NB4 (cell line): ENCODE measurements around the gene TESPA1.

Source experiments
- DNase-seq: peaks from one replicate; pipeline ENCODE4 v3.0.0; 2010; ENCODE audit warnings: low read depth
- H3K4me3 ChIP-seq: one replicate; pipeline ENCODE4 v1.5.1; 2011; ENCODE audit warnings: mild to moderate bottlenecking, low read depth, low read length, moderate library complexity
- CTCF ChIP-seq: IDR thresholded peaks from one replicate; pipeline ENCODE4 v1.5.1; 2012; ENCODE audit warnings: low read depth, low read length
- MAX ChIP-seq: IDR thresholded peaks from 2 replicates; pipeline ENCODE4 v1.6.1; 2011; ENCODE audit warnings: low read depth, low read length
- MYC ChIP-seq: IDR thresholded peaks from 2 replicates; pipeline ENCODE4 v1.6.1; 2011; ENCODE audit warnings: low read depth, low read length
- POLR2A ChIP-seq: IDR thresholded peaks from 2 replicates; pipeline ENCODE4 v1.6.1; 2011; ENCODE audit warnings: mild to moderate bottlenecking; ENCODE audit not compliant: insufficient read length; ENCODE audit errors: extremely low read depth

The TESPA1 gene

GRCh38 chr12:54984658-54985376 lies at the start of gene TESPA1:
TSS of gene TESPA1 (minus strand) at chr12:54984762. CDS start at chr12:54974562, 10,200 bp downstream.
- peak; percentile 76 for DNase-seq
- no peak within 1 kb of the TSS for H3K4me3 ChIP-seq
- TF ChIP-seq MAX (no peak), CTCF (no peak), POLR2A (no peak), MYC (no peak)

GRCh38 chr12:55034218-55034617 lies 49.7 kb upstream of the TESPA1 start:
- no peak for DNase-seq
- TF ChIP-seq POLR2A (no peak), MYC (no peak), MAX (no peak), CTCF (no peak)
- no peak overlapping the region for H3K4me3 ChIP-seq

GRCh38 chr12:55025508-55025907 lies 40.9 kb upstream of the TESPA1 start:
- TF ChIP-seq MYC, result no peak
- TF ChIP-seq MAX, result no peak
- TF ChIP-seq CTCF, result no peak
- no peak for TF ChIP-seq POLR2A
- H3K4me3 ChIP-seq, result no peak overlapping the region
- no peak for DNase-seq

GRCh38 chr12:55024575-55024974 lies 40.0 kb upstream of the TESPA1 start:
- no peak for DNase-seq
- TF ChIP-seq CTCF (no peak), POLR2A (no peak), MYC (no peak), MAX (no peak)
- no peak overlapping the region for H3K4me3 ChIP-seq

- TF ChIP-seq MYC (no peak), MAX (no peak), POLR2A (no peak), CTCF (no peak)
- DNase-seq, result peak; percentile 61
- no peak within 1 kb of the TSS for H3K4me3 ChIP-seq
Observed at GRCh38 chr12:55019784-55020183, 35.2 kb upstream of the TESPA1 start, which contains the start of gene NEUROD4. TSS of gene NEUROD4 (plus strand) at chr12:55019974. CDS start at chr12:55026440, 6,466 bp downstream.

GRCh38 chr12:55017416-55017925 lies 32.9 kb upstream of the TESPA1 start:
- no peak overlapping the region for H3K4me3 ChIP-seq
- DNase-seq, result no peak
- TF ChIP-seq CTCF (no peak), MAX (no peak), POLR2A (no peak), MYC (no peak)
